Activated CD8-positive, alpha-beta T cell treated with anti-CD3 and anti-CD28 coated beads, Interleukin-2, amount 10 ng/mL, durations not matched to agents 7 days and 5 days (primary cell): ENCODE measurements around the gene CUEDC1. TPM values are rescaled to one million over a fixed set of nuclear protein-coding genes. Genes with fewer than 3 reads are reported as not detected.

Experiments used
- ATAC-seq: fragments of 150-1000 bp; cut with Tn5 transposase; one replicate; pipeline ENCODE4 v1.10.0; 2021; ENCODE audit warnings: moderate library complexity
- CTCF ChIA-PET: fragments of 350-600 bp; sonication (Branson Sonifier 250); formaldehyde crosslinking; loops from one replicate; lab custom pipeline; 2021; ENCODE audit warnings: antibody characterized with exemption; lab: Charles Lee
- POLR2A ChIA-PET: fragments of 350-600 bp; sonication (Branson Sonifier 250); formaldehyde crosslinking; loops from one replicate; lab custom pipeline; 2021; ENCODE audit warnings: antibody characterized with exemption; lab: Charles Lee
- DNase-seq: peaks from one replicate; pipeline ENCODE4 v3.0.0-alpha.2; 2020
- H3K27ac Mint-ChIP-seq: one replicate; pipeline ENCODE4 v1.8.0; 2021; ENCODE audit warnings: mild to moderate bottlenecking, mixed read lengths
- H3K27me3 Mint-ChIP-seq: one replicate; pipeline ENCODE4 v1.8.0; 2021; ENCODE audit warnings: low read depth, mixed read lengths
- H3K36me3 Mint-ChIP-seq: one replicate; pipeline ENCODE4 v1.8.0; 2021; ENCODE audit warnings: low read depth, mixed read lengths
- H3K4me1 Mint-ChIP-seq: one replicate; pipeline ENCODE4 v1.8.0; 2021; ENCODE audit warnings: low read depth, mixed read lengths
- H3K4me3 Mint-ChIP-seq: one replicate; pipeline ENCODE4 v1.8.0; 2021; ENCODE audit warnings: mild to moderate bottlenecking, mixed read lengths
- H3K9me3 Mint-ChIP-seq: one replicate; pipeline ENCODE4 v1.8.0; 2022; ENCODE audit warnings: mixed read lengths; ENCODE audit not compliant: insufficient read depth
- total RNA-seq, 2 experiments: library from RNA; stranded (reverse); gene quantifications; one replicate each; pipeline ENCODE4 v1.2.3, GENCODE V29; 2021

CUEDC1 gene
- total RNA-seq = under 1 TPM in 1 of 2 experiments, not detected in 1; 0.18 TPM

GRCh38 chr17:57955183-57955931, at the start of gene CUEDC1:
CUEDC1 (minus strand) TSS chr17:57955412; CDS start chr17:57885564, 69,848 bp downstream.
- ATAC-seq = peak; percentile 84
- Mint-ChIP-seq H3K36me3 (no peaks in the 10 kb centered on the region), H3K27ac (no peak within 1 kb of the TSS), H3K9me3 (no peaks in the 10 kb centered on the region), H3K4me3 (peak within 1 kb of the TSS; percentile 40), H3K4me1 (peaks cover 36% of the 10 kb centered on the region), H3K27me3 (peaks cover 64% of the 10 kb centered on the region)
- peak; percentile 66 for DNase-seq
- POLR2A ChIA-PET = interaction anchor here (0.9 to 1.5 kb wide), 3 partner anchors 28 to 95 kb away, joined by 3 to 5 read pairs (median 3); no protein-coding TSS in a partner anchor
- CTCF ChIA-PET = interaction anchor here (0.6 to 4.7 kb wide), 10 partner anchors 8 to 218 kb away, joined by 3 to 20 read pairs (median 4); no protein-coding TSS in a partner anchor

GRCh38 chr17:58004060-58004459, 48.8 kb upstream of the CUEDC1 start:
- no peaks in the 10 kb centered on the region for H3K9me3 Mint-ChIP-seq
- H3K4me1 Mint-ChIP-seq = peaks cover 68% of the 10 kb centered on the region
- H3K27ac Mint-ChIP-seq = no peak overlapping the region
- CTCF ChIA-PET = interaction anchor here (3.4 kb wide), 1 partner anchor 18 kb away, joined by 12 read pairs; no protein-coding TSS in a partner anchor
- no peak for ATAC-seq
- H3K36me3 Mint-ChIP-seq = peaks cover 76% of the 10 kb centered on the region
- POLR2A ChIA-PET = no interaction called here
- H3K4me3 Mint-ChIP-seq = peak overlapping the region; percentile 99
- no peaks in the 10 kb centered on the region for H3K27me3 Mint-ChIP-seq
- no peak for DNase-seq

GRCh38 chr17:58002973-58003372, 47.8 kb upstream of the CUEDC1 start:
- Mint-ChIP-seq H3K36me3 (peaks cover 79% of the 10 kb centered on the region), H3K4me3 (peak overlapping the region; percentile 1), H3K27me3 (no peaks in the 10 kb centered on the region), H3K9me3 (no peaks in the 10 kb centered on the region), H3K4me1 (peaks cover 65% of the 10 kb centered on the region), H3K27ac (peak overlapping the region; percentile 50)
- ATAC-seq = no peak
- POLR2A ChIA-PET = interaction anchor here (1.0 kb wide), 1 partner anchor 10 kb away, joined by 3 read pairs; no protein-coding TSS in a partner anchor
- no peak for DNase-seq
- CTCF ChIA-PET = interaction anchor here (0.9 to 7.2 kb wide), 5 partner anchors 10 to 169 kb away, joined by 4 to 138 read pairs (median 37); partner anchors contain the start of gene VEZF1

- ChIA-PET CTCF (interaction anchor here (0.9 to 7.2 kb wide), 8 partner anchors 9 to 168 kb away, joined by 3 to 138 read pairs (median 40); partner anchors contain the start of gene VEZF1), POLR2A (interaction anchor here (1.0 to 2.0 kb wide), 2 partner anchors 9 to 12 kb away, joined by 3 to 8 read pairs; no protein-coding TSS in a partner anchor)
- peaks cover 63% of the 10 kb centered on the region for H3K4me1 Mint-ChIP-seq
- ATAC-seq (no peak), DNase-seq (no peak)
- H3K4me3 Mint-ChIP-seq = peak overlapping the region; percentile 1
- H3K36me3 Mint-ChIP-seq = peaks cover 81% of the 10 kb centered on the region
- H3K27me3 Mint-ChIP-seq = no peaks in the 10 kb centered on the region
- peak overlapping the region; percentile 50 for H3K27ac Mint-ChIP-seq
- no peaks in the 10 kb centered on the region for H3K9me3 Mint-ChIP-seq
Measured at GRCh38 chr17:58002154-58002948, 47.1 kb upstream of the CUEDC1 start.

GRCh38 chr17:58001461-58002124, 46.4 kb upstream of the CUEDC1 start:
- no peak for DNase-seq
- Mint-ChIP-seq H3K27ac (no peak overlapping the region), H3K4me3 (no peak overlapping the region), H3K36me3 (peaks cover 84% of the 10 kb centered on the region), H3K4me1 (peaks cover 70% of the 10 kb centered on the region), H3K27me3 (no peaks in the 10 kb centered on the region), H3K9me3 (no peaks in the 10 kb centered on the region)
- ChIA-PET POLR2A (interaction anchor here (0.7 to 2.0 kb wide), 4 partner anchors 9 to 114 kb away, joined by 3 to 8 read pairs (median 3); partner anchors contain the start of gene VEZF1), CTCF (interaction anchor here (0.7 to 7.2 kb wide), 13 partner anchors 8 to 167 kb away, joined by 3 to 138 read pairs (median 16); partner anchors contain the start of genes MRPS23 and VEZF1)
- no peak for ATAC-seq

GRCh38 chr17:57999496-58000017, 44.3 kb upstream of the CUEDC1 start:
- H3K4me1 Mint-ChIP-seq = peaks cover 72% of the 10 kb centered on the region
- H3K9me3 Mint-ChIP-seq = no peaks in the 10 kb centered on the region
- peaks cover 69% of the 10 kb centered on the region for H3K36me3 Mint-ChIP-seq
- CTCF ChIA-PET = interaction anchor here (0.6 to 7.2 kb wide), 55 partner anchors 8 to 742 kb away, joined by 3 to 138 read pairs (median 5); partner anchors contain the start of genes CUEDC1, HSF5, MKS1 and MRPS23
- DNase-seq = no peak
- peak; percentile 76 for ATAC-seq
- no peak overlapping the region for H3K4me3 Mint-ChIP-seq
- H3K27ac Mint-ChIP-seq = no peak overlapping the region
- no peaks in the 10 kb centered on the region for H3K27me3 Mint-ChIP-seq
- POLR2A ChIA-PET = interaction anchor here (0.5 to 4.5 kb wide), 6 partner anchors 7 to 438 kb away, joined by 3 to 29 read pairs (median 4); partner anchors contain the start of genes MRPS23 and SRSF1

GRCh38 chr17:57999010-57999495, 43.8 kb upstream of the CUEDC1 start:
- DNase-seq (no peak), ATAC-seq (no peak)
- Mint-ChIP-seq H3K9me3 (no peaks in the 10 kb centered on the region), H3K36me3 (peaks cover 68% of the 10 kb centered on the region), H3K4me3 (no peak overlapping the region), H3K27me3 (no peaks in the 10 kb centered on the region), H3K4me1 (peaks cover 72% of the 10 kb centered on the region), H3K27ac (no peak overlapping the region)
- ChIA-PET POLR2A (interaction anchor here (0.5 to 4.5 kb wide), 8 partner anchors 8 to 437 kb away, joined by 3 to 29 read pairs (median 4); partner anchors contain the start of genes MRPS23 and SRSF1), CTCF (interaction anchor here (0.7 to 7.2 kb wide), 49 partner anchors 8 to 741 kb away, joined by 3 to 138 read pairs (median 5); partner anchors contain the start of genes CUEDC1, MKS1, MRPS23 and SRSF1)

- ATAC-seq (no peak), DNase-seq (no peak)
- no peaks in the 10 kb centered on the region for H3K9me3 Mint-ChIP-seq
- H3K4me1 Mint-ChIP-seq = peaks cover 66% of the 10 kb centered on the region
- ChIA-PET POLR2A (interaction anchor here (1.5 to 4.5 kb wide), 3 partner anchors 9 to 137 kb away, joined by 4 to 29 read pairs (median 6); partner anchors contain the start of genes SRSF1 and VEZF1), CTCF (interaction anchor here (0.9 to 7.2 kb wide), 12 partner anchors 9 to 175 kb away, joined by 3 to 84 read pairs (median 7); partner anchors contain the start of gene SRSF1)
- no peaks in the 10 kb centered on the region for H3K27me3 Mint-ChIP-seq
- peaks cover 54% of the 10 kb centered on the region for H3K36me3 Mint-ChIP-seq
- H3K27ac Mint-ChIP-seq = peak overlapping the region; percentile 1
- no peak overlapping the region for H3K4me3 Mint-ChIP-seq
Measured at GRCh38 chr17:57997085-57997809, 42.0 kb upstream of the CUEDC1 start.

- no peak overlapping the region for H3K27ac Mint-ChIP-seq
- H3K36me3 Mint-ChIP-seq = peaks cover 47% of the 10 kb centered on the region
- H3K9me3 Mint-ChIP-seq = no peaks in the 10 kb centered on the region
- H3K4me3 Mint-ChIP-seq = no peak overlapping the region
- POLR2A ChIA-PET = interaction anchor here (0.7 to 4.5 kb wide), 5 partner anchors 11 to 146 kb away, joined by 3 to 29 read pairs (median 6); partner anchors contain the start of genes MRPS23 and SRSF1
- H3K4me1 Mint-ChIP-seq = peaks cover 60% of the 10 kb centered on the region
- DNase-seq = peak; percentile 64
- CTCF ChIA-PET = interaction anchor here (0.6 to 5.9 kb wide), 7 partner anchors 9 to 144 kb away, joined by 3 to 84 read pairs (median 4); no protein-coding TSS in a partner anchor
- peak; percentile 73 for ATAC-seq
- H3K27me3 Mint-ChIP-seq = no peaks in the 10 kb centered on the region
Measured at GRCh38 chr17:57995076-57995956, 40.1 kb upstream of the CUEDC1 start.
